ENCODE measurements around the gene AGTPBP1. TPM values are rescaled to one million over a fixed set of nuclear protein-coding genes. Genes with fewer than 3 reads are reported as not detected.
A peak's percentile ranks its signal among the peaks of the same experiment; 100 is the strongest.
"Not testable (repeated sequence)": the region's sequence is repeated elsewhere in the genome, so short reads cannot be mapped to it uniquely, and the experiment has no call there.

Gene AGTPBP1
- total RNA-seq, 1 donor from 2014 or later, result 46.0 TPM

DNA sequence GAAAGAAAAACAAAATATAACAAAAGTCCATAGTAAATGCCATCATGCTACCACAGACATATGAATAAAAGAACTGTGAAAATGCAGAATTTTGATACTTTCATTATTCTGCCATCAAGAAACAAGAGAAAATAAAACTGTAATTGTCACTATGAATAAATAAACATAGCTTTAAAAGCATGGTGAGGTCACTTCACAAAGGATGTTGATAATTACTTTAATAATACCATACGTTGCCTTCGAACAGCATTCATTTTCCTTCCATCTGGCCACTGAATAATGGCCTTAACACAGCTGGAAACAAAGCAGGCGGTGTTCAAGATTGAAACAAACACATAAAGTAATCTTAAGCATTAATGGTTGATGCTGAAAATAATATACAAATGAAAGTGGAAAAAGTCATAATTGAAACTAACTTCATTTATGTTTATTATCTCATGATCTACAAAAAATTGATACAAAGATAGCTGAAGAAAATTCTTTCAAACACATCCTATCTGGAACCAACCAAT is 102.0 kb downstream of the AGTPBP1 start:
- DNase-seq (ENCODE audit: low spot score), result no peak

DNA sequence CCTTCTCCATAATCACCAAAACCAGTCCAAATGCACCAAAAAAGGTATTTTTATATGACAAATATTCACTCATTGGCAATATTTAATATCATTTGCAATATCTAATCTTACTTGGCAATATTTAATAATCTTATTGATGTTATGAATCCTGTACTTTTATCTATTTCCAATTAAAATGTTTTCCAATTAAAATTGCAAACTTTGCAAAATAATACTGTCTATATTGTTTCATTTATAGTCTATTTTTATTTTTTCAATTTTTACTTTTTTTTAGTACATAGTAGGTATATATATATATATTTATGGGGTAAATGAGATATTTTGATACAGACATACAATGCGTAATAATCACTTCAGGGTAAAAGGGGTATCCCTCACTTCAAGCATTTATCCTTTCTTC is 109.9 kb downstream of the AGTPBP1 start:
- no peak for DNase-seq (ENCODE audit: low spot score)

DNA sequence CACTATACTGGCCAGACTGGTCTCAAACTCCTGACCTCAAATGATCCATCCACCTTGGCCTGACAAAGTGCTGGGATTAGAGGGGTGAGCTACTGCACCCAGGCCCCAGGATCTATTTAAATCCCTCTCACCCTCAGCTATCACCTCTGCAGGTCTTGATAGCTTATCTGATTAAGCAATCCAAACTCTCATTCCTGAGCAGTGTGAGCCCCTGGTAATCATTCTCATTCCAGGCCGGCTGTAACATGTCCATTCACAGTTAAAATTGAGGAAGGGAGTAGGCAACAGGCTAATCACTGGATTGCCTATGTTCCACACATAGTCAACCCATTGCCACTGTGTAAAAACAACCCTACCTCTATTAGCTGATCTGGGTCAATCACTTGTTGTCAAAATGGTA is 111.1 kb downstream of the AGTPBP1 start:
- DNase-seq (ENCODE audit: low spot score), result peak; percentile 10

DNA sequence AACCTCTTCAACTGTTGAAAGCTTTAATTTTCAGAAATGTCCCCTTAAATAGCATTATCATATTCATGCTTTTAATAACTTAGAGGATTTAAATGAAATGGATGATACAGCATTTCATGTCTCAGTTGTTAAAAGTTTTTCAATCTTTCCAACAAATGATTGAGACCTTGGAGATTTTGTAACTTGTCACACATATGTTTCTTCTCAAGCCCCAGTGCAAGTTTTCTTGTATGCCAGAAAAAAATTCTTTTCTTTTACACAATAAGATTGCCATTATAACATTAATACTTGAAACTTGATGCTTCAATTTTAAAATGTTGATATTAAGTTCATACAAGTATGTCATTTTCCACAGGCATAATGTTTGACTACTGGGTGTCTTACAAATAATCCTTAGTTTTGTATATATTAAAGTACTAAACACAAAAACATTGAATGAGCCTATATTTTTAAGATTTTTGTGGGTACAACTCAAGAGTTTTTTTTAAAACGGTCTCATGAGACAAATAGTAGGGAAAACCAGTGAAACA is 124.5 kb downstream of the AGTPBP1 start:
- DNase-seq (ENCODE audit: low spot score), result no peak

DNA sequence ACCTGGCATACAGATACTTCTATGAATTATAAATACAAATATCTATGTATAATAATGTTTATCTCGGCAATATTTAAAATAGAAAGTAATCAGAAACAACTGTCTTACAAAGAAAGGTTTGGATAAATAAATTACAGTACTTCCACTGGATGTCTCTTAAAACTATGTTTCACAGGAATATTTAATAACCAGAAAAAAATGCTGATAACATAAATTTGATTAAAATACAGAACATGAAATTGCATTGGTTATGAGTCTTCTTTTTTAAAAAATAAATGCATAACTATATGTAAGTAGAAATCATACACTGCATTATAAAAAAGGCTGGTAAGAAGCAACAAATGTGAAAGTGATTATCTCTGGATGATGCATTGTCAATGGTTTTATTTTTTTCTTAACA is 126.0 kb downstream of the AGTPBP1 start:
- DNase-seq (ENCODE audit: low spot score), result no peak

DNA sequence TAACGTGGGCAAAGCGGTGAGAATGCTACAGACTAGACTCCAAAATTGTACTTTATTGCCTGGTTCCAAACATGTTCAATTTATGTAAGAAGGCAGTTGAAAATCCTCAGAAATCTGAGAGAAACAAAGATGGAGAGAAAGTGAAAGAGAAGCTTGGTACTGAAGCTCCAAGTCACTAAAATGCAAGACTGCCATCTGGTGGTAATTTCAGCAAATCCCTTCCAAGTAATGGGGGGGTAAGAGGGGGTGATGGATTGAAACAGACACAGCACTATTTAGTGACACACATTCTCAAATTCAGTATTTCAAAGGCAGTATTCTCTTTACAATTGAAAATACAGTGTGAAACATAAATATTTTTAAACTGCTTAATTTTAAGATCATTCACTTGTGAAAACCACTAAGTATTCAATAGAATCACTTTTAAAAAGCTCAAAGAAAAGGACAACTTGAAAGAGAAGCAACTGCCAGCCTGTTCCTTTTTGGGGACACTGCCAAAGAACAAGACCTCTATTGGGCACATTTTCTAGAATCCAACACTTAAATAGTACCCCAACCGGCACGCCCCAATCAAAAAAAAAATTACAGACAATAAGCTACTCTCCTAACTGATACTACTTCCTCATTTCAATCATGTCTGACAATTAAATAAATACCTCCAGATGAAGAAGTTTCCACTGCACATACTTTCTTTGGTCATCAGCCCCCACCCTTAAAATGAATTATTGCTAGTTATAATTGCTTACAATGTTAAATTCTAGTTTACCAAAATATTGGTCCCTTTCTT is 131.5 kb downstream of the AGTPBP1 start:
- peak; percentile 87 for DNase-seq (ENCODE audit: low spot score)

DNA sequence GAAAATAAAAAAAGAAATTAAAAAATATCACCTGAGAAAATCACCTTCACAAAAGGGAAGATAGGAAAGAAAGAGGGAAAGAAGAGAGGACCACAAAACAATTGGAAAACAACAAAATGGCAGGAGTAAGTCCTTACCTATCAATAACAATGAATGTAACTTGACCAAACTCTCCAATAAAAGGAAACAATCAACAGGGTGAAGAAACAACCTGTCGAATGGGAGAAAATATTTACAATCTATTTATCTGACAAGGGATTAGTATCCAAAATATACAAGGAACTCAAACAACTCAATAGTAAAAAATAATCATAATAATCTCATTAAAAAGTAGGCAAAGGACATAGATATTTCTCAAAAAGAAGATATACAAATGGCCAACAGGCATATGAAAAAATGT is 135.8 kb downstream of the AGTPBP1 start:
- no peak for DNase-seq (ENCODE audit: low spot score)

DNA sequence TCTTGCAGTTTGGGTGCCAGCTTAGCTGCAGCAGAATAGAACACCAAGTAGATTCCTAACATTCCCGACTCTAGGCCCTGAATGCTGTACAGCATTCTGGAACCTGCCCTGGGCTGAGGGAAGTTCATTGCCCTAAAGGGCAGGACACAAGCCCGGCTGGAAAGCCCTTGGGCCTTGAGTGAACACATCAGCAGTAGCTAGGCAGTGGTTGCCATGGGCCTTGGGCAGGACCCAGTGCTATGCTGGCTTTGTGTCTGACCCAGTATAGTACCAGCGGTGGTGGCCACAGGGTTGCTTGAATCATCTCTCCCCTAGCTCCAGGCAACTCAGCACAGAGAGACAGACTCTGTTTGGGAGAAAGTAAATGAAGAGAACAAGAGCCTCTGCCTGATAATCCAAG is 137.8 kb downstream of the AGTPBP1 start:
- DNase-seq (ENCODE audit: low spot score), result no peak

DNA sequence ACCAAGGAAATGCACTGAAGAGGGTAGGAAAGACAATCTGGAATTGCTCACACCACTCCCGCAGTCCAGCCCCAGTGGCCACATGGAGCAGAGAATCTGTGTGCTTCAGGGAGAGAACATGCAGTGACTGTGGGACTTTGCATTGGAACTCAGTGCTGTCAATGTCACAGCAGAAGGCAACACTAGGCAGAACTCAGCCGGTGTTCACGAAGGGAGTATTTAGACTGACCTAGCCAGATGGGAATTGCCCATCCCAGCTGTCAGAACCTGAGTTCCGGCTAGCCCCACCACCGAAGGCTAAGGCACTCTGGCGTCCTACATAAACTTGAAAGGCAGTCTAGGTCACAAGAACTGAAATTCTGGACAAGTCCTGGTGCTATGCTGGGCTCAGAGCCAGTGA is 139.0 kb downstream of the AGTPBP1 start:
- DNase-seq (ENCODE audit: low spot score), result no peak

DNA sequence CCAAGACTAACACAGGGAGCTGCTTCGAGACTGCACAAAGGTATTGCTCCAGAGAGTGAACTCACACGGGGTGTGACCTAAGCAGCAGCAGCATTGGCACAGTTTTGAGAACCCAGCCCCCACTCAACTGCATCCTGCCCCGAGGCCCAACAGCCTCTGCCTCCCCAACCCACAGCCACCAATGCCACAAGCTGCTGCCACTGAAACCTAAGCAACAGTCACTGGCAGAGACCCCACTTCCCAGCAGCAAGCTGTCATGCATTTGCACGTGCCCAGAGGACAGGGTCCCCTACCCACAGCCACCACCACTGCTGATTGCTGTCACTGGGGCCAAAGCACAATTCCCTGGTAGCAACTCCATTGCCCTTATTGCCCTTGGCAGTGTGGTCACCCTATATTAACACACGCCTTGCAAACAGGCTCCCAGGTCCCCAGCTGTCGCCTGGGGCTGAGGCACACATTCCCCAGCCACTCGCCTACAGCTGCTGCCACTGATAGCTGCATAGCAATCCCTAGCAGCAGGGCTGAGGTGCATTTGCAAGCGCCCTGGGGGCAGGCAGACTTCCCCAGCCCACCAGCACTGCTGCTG is 141.0 kb downstream of the AGTPBP1 start:
- no peak for DNase-seq (ENCODE audit: low spot score)

DNA sequence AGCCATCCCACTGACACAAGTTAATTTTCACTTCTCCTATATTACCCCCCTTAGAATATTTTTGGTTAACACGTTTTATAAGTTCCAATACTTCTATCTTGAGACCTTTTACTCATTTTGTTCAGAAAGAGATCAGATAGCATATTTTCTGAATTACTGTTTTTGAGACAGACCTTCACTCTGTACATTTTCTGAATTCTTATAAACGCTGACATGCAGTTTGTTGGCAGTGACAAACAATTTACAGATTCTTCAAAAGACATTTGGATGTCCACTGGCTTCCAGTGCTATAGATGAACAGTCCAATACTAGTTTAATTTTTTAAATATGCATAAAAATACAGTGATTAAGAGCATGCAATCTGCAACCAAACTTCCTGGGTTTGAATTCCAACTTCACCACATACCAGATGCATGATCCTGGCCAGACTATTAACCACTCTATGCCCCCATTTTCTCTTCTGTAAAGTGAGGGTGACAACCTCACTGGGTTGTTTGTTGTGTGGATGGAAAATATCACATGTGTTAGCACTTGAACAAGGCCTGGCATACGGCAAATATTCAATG is 142.1 kb downstream of the AGTPBP1 start:
- DNase-seq (ENCODE audit: low spot score), result no peak

DNA sequence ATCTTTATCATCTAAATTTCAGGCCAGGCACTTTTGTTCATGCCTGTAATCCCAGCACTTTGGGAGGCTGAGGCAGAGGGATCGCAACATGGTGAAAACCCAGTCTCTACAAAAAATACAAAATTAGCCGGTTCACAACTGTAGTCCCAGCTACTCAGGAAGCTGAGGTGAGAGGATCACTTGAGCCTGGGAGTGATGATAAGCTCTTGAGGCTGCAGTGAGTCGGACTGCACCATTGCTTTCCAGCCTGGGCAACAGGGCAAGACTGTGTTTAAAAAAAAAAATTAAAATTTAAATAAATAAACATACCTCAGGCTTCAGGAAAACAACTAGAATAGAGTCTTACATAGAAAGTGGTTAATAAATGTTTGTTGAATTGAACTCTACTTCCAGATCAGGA is 147.4 kb downstream of the AGTPBP1 start:
- no peak for DNase-seq (ENCODE audit: low spot score)

DNA sequence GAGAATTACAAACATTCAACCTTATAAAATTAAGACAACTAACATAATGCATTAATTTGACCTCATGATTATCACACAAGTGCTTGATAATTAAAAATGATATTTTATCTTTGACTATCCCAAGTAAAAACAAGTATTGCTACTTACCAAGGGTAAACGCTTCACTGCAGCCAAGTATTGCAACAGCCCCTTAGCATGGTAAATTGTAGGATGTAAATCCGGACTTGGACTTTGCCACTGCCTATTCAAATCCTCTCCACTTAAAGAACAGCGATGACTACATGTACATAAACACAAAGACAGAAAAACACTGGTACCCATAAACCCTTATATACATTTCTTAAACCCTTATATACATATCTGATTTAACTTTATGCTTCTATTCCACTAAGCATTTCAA is 155.1 kb downstream of the AGTPBP1 start:
- no peak for DNase-seq (ENCODE audit: low spot score)

DNA sequence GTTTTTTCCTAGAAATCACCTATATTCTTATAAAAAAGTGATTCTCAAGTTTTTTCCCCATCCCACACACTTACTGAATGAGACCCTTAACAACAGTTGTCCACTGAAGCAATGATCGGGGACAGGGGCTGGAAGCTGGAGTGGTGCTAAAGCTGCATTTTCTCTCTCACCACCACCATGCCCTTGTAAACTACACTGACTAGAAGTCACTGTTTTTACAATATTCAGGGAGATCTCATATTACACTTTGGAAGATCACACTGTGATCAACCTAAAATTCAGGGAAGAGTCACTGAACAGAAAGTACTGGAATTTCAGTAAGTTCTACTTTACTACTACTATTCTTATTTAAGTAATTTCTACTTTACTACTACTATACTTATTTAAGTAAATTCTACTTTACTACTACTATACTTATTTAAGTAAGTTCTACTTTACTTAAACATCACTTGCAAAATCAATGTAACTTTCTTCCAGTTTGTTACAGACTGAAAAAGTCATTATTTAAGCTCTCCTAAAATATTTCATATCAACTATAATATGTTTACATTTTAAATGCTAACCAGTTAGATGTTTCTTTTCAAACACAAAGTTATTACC is 164.3 kb downstream of the AGTPBP1 start:
- no peak for DNase-seq (ENCODE audit: low spot score)

DNA sequence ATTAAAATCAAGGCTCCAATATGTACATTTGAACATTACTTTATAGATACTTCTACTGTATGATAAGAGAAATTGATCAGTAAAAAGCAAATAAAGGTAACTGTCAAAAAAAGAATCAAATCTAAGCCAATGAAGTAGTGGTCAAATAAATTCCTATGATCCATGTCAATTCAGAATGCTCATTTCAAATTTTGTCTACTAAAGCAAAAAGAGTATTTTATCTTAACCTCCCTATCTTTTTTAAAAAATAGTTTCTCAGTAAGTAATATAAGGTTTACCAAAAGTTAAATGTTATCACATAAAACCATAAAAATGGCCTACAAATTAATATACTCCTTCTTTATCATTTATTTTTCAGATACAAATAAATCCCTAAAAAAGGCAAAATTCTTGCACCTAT is 165.9 kb downstream of the AGTPBP1 start:
- DNase-seq (ENCODE audit: low spot score), result no peak

DNA sequence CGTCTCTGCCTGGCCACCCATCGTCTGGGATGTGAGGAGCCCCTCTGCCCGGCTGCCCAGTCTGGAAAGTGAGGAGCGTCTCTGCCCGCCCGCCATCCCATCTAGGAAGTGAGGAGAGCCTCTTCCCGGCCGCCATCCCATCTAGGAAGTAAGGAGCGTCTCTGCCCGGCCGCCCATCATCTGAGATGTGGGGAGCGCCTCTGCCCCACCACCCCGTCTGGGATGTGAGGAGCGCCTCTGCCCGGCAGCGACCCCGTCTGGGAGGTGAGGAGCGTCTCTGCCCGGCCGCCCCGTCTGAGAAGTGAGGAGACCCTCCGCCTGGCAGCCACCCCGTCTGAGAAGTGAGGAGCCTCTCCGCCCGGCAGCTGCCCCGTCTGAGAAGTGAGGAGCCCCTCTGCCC is 168.2 kb downstream of the AGTPBP1 start:
- not testable (repeated sequence) for DNase-seq (ENCODE audit: low spot score)

DNA sequence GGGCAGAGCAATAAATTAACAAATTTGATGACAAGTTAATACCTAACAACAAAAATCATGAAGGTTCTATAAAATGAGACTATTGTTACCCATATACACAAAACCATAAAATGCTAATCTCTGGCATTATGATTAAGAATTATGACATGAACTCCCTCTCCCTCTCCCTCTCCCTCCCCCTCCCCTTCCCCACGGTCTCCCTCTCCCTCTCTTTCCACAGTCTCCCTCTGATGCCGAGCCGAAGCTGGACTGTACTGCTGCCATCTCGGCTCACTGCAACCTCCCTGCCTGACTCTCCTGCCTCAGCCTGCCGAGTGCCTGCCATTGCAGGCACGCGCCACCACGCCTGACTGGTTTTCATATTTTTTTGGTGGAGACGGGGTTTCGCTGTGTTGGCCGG is 168.8 kb downstream of the AGTPBP1 start:
- DNase-seq (ENCODE audit: low spot score), result not testable (repeated sequence)

DNA sequence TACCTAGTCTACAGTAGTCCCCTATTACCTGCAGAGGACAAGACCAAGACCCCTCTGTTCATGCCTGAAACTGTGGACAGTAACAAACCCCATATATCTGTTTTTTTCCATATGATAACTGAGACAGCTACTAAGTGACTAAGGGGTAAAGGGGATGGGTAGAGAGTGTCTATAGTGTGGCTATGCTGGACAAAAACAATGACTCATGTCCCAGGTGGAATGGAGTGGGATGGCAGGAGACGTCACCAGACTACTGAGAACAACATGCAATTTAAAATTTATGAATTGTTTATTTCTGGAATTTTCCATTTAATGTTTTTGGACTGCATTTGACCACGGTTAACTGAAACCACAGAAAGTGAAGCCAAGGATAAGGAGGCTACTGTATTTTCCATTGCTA is 171.8 kb downstream of the AGTPBP1 start:
- DNase-seq (ENCODE audit: low spot score), result no peak

DNA sequence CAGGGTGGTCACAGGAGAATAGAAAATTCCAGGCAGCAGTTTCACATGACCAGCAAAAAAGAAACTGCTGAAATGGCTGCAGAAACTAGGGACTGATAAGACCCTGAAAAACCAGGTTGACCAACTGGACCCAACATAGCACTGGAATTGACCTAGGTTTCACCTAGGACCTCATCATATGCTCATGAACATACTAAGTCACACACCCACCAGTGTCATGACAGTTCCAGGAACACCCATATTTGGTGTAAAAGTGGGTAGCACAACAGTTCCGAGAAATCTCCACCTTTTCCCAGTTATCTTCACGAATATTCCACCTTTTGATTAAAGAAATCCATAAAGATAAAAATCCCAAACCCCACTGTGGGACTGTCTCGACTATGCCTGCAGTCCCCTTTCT is 182.2 kb downstream of the AGTPBP1 start:
- DNase-seq (ENCODE audit: low spot score), result no peak

DNA sequence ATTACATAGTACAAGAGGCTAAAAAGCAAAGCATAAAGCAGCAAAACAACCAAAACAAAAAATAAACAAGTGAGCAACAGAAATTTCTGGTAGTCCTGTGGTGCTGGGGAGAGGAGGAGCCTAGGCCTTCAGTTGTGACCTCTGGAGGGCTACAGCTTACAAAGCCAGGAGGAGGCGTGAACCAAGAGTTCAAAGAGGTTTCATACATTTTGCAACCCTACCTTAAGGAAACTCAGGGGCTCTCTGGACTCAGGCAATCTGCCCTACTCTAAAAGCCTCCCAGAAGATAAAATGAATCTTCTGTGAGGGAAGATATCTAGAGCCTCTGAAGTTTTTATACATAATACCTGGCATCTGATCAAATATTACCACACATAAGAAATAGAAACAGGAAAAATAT is 187.4 kb downstream of the AGTPBP1 start:
- DNase-seq (ENCODE audit: low spot score), result no peak

DNA sequence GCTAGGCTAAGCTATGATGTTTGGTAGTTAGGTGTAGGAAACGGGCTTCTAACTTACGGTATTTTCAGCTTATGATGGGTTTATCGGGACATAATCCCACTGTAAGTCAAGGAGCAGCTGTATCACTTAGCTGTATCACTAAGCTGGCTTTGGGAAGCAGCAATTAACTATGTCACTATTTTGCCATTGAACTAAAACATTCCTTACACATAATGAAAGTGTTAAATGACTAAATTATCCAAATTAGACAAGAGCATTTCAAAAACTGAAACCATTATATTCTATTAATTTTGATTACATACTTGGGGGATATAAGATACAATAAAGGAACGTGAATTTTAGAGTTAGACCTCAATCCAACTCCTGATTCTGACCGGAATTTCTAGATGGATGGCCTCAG is 188.3 kb downstream of the AGTPBP1 start:
- no peak for DNase-seq (ENCODE audit: low spot score)

DNA sequence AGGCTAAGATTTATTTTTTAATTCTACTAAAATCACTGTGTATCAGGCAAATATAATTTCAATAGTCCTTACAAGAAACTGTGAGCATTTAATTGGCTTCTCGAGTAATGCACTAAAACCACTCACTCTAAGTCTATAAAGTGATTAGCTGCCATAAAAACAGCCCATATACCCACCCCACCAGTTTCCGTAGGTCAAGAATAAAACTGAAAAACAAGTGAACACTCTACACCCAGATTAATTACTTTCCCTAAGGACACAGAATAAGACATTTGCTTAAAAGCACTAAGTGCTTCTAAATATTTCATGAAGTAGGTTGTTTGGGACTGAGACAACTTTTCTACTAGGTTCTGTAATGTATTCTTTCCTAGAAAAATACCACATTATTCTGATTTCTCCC is 194.2 kb downstream of the AGTPBP1 start:
- DNase-seq (ENCODE audit: low spot score), result no peak
